ENCODE results near the gene PSME3IP1.
A peak's percentile ranks its signal among the peaks of the same experiment; 100 is the strongest.

Gene PSME3IP1

GRCh38 chr16:57146040-57146647 is 39.7 kb downstream of the PSME3IP1 start:
- CTCF ChIA-PET, result interaction anchor here (1.2 kb wide), 1 partner anchor 272 kb away, joined by 3 read pairs; no protein-coding TSS in a partner anchor
- TF ChIP-seq ZFHX2 (tag by site-specific recombination; conservative IDR thresholded peaks at IDR 0.05) (0 out of 2 replicates have a peak, but pooled peaks have one; percentile 8), ZNF621 (tag by site-specific recombination; IDR thresholded peaks at IDR 0.05) (no peak), ZNF513 (tag by site-specific recombination; IDR thresholded peaks at IDR 0.05) (peak; percentile 63), ZNF664 (tag by site-specific recombination; IDR thresholded peaks at IDR 0.05) (no peak), EGR2 (tag by site-specific recombination; IDR thresholded peaks at IDR 0.05; ENCODE audit: low read depth) (0 out of 2 replicates have a peak, but pooled peaks have one; percentile 7), KLF16 (tag by site-specific recombination; IDR thresholded peaks at IDR 0.05) (no peak)

GRCh38 chr16:57145046-57146021 is 40.5 kb downstream of the PSME3IP1 start:
- Histone ChIP-seq H3K27ac (ENCODE audit: extremely low read depth, low read depth, low read length) (no peak overlapping the region), H3K4me1 (ENCODE audit: control insufficient read depth, insufficient read depth, low read length) (no peaks in the 10 kb centered on the region), H3K36me3 (ENCODE audit: control insufficient read depth in 2 of 2, insufficient read depth in 1 of 2, low read length in 2 of 2) (no peaks in the 10 kb centered on the region), H3K4me3 (ENCODE audit: low read depth, low read length) (no peak overlapping the region), H3K9me3 (ENCODE audit: control insufficient read depth, insufficient read depth, low read depth, low read length) (no peaks in the 10 kb centered on the region)
- ChIA-PET CTCF (interaction anchor here (0.6 to 1.2 kb wide), 3 partner anchors 62 to 273 kb away, joined by 3 read pairs; no protein-coding TSS in a partner anchor), POLR2A (no interaction called here)
- no peak for TF ChIP-seq WT1 (tag by site-specific recombination; IDR thresholded peaks at IDR 0.05)
- TF ChIP-seq ZIC2 (tag by site-specific recombination; IDR thresholded peaks at IDR 0.05), result 0 out of 2 replicates have a peak, but pooled peaks have one; percentile 17

More at GRCh38 chr16:57146040-57146647, 39.7 kb downstream of the PSME3IP1 start:
- Histone ChIP-seq H3K9me3 (ENCODE audit: control insufficient read depth, insufficient read depth, low read depth, low read length) (no peaks in the 10 kb centered on the region), H3K27ac (ENCODE audit: extremely low read depth, low read depth, low read length) (no peak overlapping the region), H3K4me1 (ENCODE audit: control insufficient read depth, insufficient read depth, low read length) (no peaks in the 10 kb centered on the region), H3K36me3 (ENCODE audit: control insufficient read depth in 2 of 2, insufficient read depth in 1 of 2, low read length in 2 of 2) (peaks cover 0 to 6% of the 10 kb centered on the region in 2 experiments; a peak in 1 of 3 replicates), H3K4me3 (ENCODE audit: low read depth, low read length) (no peak overlapping the region)
- POLR2A ChIA-PET, result no interaction called here

GRCh38 chr16:57144027-57144426 is 41.8 kb downstream of the PSME3IP1 start:
- ChIA-PET POLR2A (no interaction called here), CTCF (interaction anchor here (0.6 to 1.2 kb wide), 2 partner anchors 46 to 60 kb away, joined by 3 read pairs; no protein-coding TSS in a partner anchor)

More at GRCh38 chr16:57144027-57144426, 41.8 kb downstream of the PSME3IP1 start:
- Histone ChIP-seq H3K9me3 (ENCODE audit: control insufficient read depth, insufficient read depth, low read depth, low read length) (no peaks in the 10 kb centered on the region), H3K4me1 (ENCODE audit: control insufficient read depth, insufficient read depth, low read length) (no peaks in the 10 kb centered on the region), H3K4me3 (ENCODE audit: low read depth, low read length) (no peak overlapping the region), H3K27ac (ENCODE audit: extremely low read depth, low read depth, low read length) (no peak overlapping the region), H3K36me3 (ENCODE audit: control insufficient read depth in 2 of 2, insufficient read depth in 1 of 2, low read length in 2 of 2) (no peaks in the 10 kb centered on the region)
- no peak for TF ChIP-seq ZNF239 (tag by site-specific recombination; IDR thresholded peaks at IDR 0.05)
- no peak for TF ChIP-seq SP2 (tag by site-specific recombination; IDR thresholded peaks at IDR 0.05)
- TF ChIP-seq ZNF654 (tag by site-specific recombination; IDR thresholded peaks at IDR 0.05; ENCODE audit: low read depth), result no peak
- no peak for TF ChIP-seq ZNF302 (tag by site-specific recombination; IDR thresholded peaks at IDR 0.05; ENCODE audit: low read depth)
- TF ChIP-seq SCRT2 (tag by site-specific recombination; IDR thresholded peaks at IDR 0.05), result peak; percentile 90
- peak; percentile 77; the same call in 1 of the 2 replicates for TF ChIP-seq SCRT1 (tag by site-specific recombination; IDR thresholded peaks at IDR 0.05; ENCODE audit: borderline replicate concordance)
- no peak for TF ChIP-seq TSHZ1 (tag by site-specific recombination; IDR thresholded peaks at IDR 0.05; ENCODE audit: borderline replicate concordance)

Data from HEK293 (cell line).